GM18505 (cell line): ENCODE results near the gene BARX1.

ENCODE experiments used
- ATAC-seq: cut with Tn5 transposase; IDR thresholded peaks from one replicate; pipeline ENCODE4 v1.9.1; 2021; ENCODE audit not compliant: unreplicated experiment
- POLR2A ChIP-seq: IDR thresholded peaks from 4 replicates; pipeline ENCODE4 v1.6.1; 2011; ENCODE audit warnings: borderline replicate concordance; ENCODE audit not compliant: insufficient read depth, insufficient read length; ENCODE audit errors: extremely low read depth

Gene BARX1

GRCh38 chr9:93962017-93962416, 6.9 kb upstream of the BARX1 start:
- ATAC-seq, result no peak
- TF ChIP-seq POLR2A, result no peak

GRCh38 chr9:93960971-93961841, 6.1 kb upstream of the BARX1 start:
- no peak for ATAC-seq
- no peak for TF ChIP-seq POLR2A

- no peak for ATAC-seq
- TF ChIP-seq POLR2A, result no peak
These were observed 5.2 kb upstream of the BARX1 start for GRCh38 chr9:93960221-93960970.

GRCh38 chr9:93959739-93960154, 4.6 kb upstream of the BARX1 start:
- no peak for ATAC-seq
- TF ChIP-seq POLR2A, result no peak

GRCh38 chr9:93958819-93959682, 3.9 kb upstream of the BARX1 start:
- no peak for TF ChIP-seq POLR2A
- ATAC-seq, result no peak

- no peak for ATAC-seq
- TF ChIP-seq POLR2A, result no peak
These were observed 3.1 kb upstream of the BARX1 start for GRCh38 chr9:93958121-93958818.

- TF ChIP-seq POLR2A, result no peak
- no peak for ATAC-seq
These were observed 1.0 kb upstream of the BARX1 start for GRCh38 chr9:93955981-93956784.

GRCh38 chr9:93954434-93955061, 607 bp downstream of the BARX1 start:
- TF ChIP-seq POLR2A, result no peak
- no peak for ATAC-seq

- no peak for ATAC-seq
- TF ChIP-seq POLR2A, result no peak
These were observed 1.4 kb downstream of the BARX1 start for GRCh38 chr9:93953496-93954433.

- ATAC-seq, result no peak
- no peak for TF ChIP-seq POLR2A
These were observed 2.2 kb downstream of the BARX1 start for GRCh38 chr9:93952784-93953495.
